SK-N-SH treated with all-trans-retinoic acid at 6 μM for 48 hours (cell line): ENCODE measurements around the gene PLD1.

Source experiments
- ATAC-seq: fragments of 200-7000 bp; cut with Tn5 transposase; 3 replicates; pipeline ENCODE4 v1.9.1; 2020; ENCODE audit warnings: mild to moderate bottlenecking, moderate library complexity
- ARNTL ChIP-seq: fragments of 450-650 bp; formaldehyde crosslinking; IDR thresholded peaks from 2 replicates; pipeline ENCODE4 v1.5.0; 2020; ENCODE audit warnings: low read depth, mild to moderate bottlenecking, moderate library complexity, borderline replicate concordance
- BACH2 ChIP-seq: fragments of 250-450 bp; sonication (Bioruptor Pico); IDR thresholded peaks from 2 replicates; pipeline ENCODE4 v1.9.0; 2021; ENCODE audit warnings: mild to moderate bottlenecking, borderline replicate concordance
- CREB5 ChIP-seq: fragments of 250-450 bp; sonication (Bioruptor Pico); IDR thresholded peaks from 2 replicates; pipeline ENCODE4 v1.5.1; 2020; ENCODE audit warnings: low read depth, mild to moderate bottlenecking, moderate library complexity
- CSDC2 ChIP-seq: fragments of 250-450 bp; sonication (Bioruptor Pico); IDR thresholded peaks from 2 replicates; pipeline ENCODE4 v1.5.0; 2020; ENCODE audit warnings: mild to moderate bottlenecking, moderate library complexity
- ESRRG ChIP-seq: fragments of 250-450 bp; sonication (Bioruptor Pico); IDR thresholded peaks from 2 replicates; pipeline ENCODE4 v1.6.1; 2021; ENCODE audit warnings: mild to moderate bottlenecking
- GLIS3 ChIP-seq: fragments of 250-450 bp; sonication (Bioruptor Pico); IDR thresholded peaks from 2 replicates; pipeline ENCODE4 v1.5.0; 2020; ENCODE audit warnings: mild to moderate bottlenecking, moderate library complexity
- ISL1 ChIP-seq: fragments of 250-450 bp; sonication (Bioruptor Pico); IDR thresholded peaks from 2 replicates; pipeline ENCODE4 v2.1.2; 2022; ENCODE audit warnings: mild to moderate bottlenecking, moderate library complexity
- OSR1 ChIP-seq: fragments of 250-450 bp; sonication (Bioruptor Pico); IDR thresholded peaks from 2 replicates; pipeline ENCODE4 v1.8.0; 2022; ENCODE audit warnings: moderate library complexity, mild to moderate bottlenecking, inconsistent platforms
- PATZ1 ChIP-seq: fragments of 250-450 bp; sonication (Bioruptor Pico); IDR thresholded peaks from 2 replicates; pipeline ENCODE4 v1.8.0; 2020; ENCODE audit warnings: mild to moderate bottlenecking, moderate library complexity, borderline replicate concordance
- PPARA ChIP-seq: fragments of 250-450 bp; sonication (Bioruptor Pico); IDR thresholded peaks from 2 replicates; pipeline ENCODE4 v1.5.0; 2020; ENCODE audit warnings: mild to moderate bottlenecking, borderline replicate concordance
- RARB ChIP-seq: fragments of 250-450 bp; sonication (Bioruptor Pico); IDR thresholded peaks from 2 replicates; pipeline ENCODE4 v1.8.0; 2021; ENCODE audit warnings: mild to moderate bottlenecking, moderate library complexity
- SNAI2 ChIP-seq: fragments of 250-450 bp; sonication (Bioruptor Pico); IDR thresholded peaks from 2 replicates; pipeline ENCODE4 v1.5.0; 2020; ENCODE audit warnings: mild to moderate bottlenecking, moderate library complexity
- TCF4 ChIP-seq: fragments of 250-450 bp; sonication (Bioruptor Pico); IDR thresholded peaks from 2 replicates; pipeline ENCODE4 v1.8.0; 2021; ENCODE audit warnings: mild to moderate bottlenecking, moderate library complexity, borderline replicate concordance
- TOX ChIP-seq: fragments of 250-450 bp; sonication (Bioruptor Pico); IDR thresholded peaks from 2 replicates; pipeline ENCODE4 v1.8.0; 2021; ENCODE audit warnings: mild to moderate bottlenecking, moderate library complexity, borderline replicate concordance
- ZC3H10 ChIP-seq: fragments of 250-450 bp; sonication (Bioruptor Pico); IDR thresholded peaks from 2 replicates; pipeline ENCODE4 v1.5.1; 2021; ENCODE audit warnings: mild to moderate bottlenecking, moderate library complexity
- ZFP3 ChIP-seq: fragments of 250-450 bp; sonication (Bioruptor Pico); IDR thresholded peaks from 2 replicates; pipeline ENCODE4 v1.5.0; 2020; ENCODE audit warnings: mild to moderate bottlenecking, moderate library complexity
- ZFP30 ChIP-seq: fragments of 450-650 bp; formaldehyde crosslinking; IDR thresholded peaks from 2 replicates; pipeline ENCODE4 v1.5.0; 2022; ENCODE audit warnings: mild to moderate bottlenecking, moderate library complexity
- ZNF565 ChIP-seq: fragments of 450-650 bp; formaldehyde crosslinking; conservative IDR thresholded peaks from 2 replicates; pipeline ENCODE4 v1.5.0; 2020; ENCODE audit warnings: low read depth, mild to moderate bottlenecking, moderate library complexity
- ZNF70 ChIP-seq: fragments of 450-650 bp; formaldehyde crosslinking; IDR thresholded peaks from 2 replicates; pipeline ENCODE4 v1.5.0; 2020; ENCODE audit warnings: mild to moderate bottlenecking, moderate library complexity
- ZNF8 ChIP-seq: fragments of 450-650 bp; formaldehyde crosslinking; IDR thresholded peaks from 2 replicates; pipeline ENCODE4 v1.5.0; 2020; ENCODE audit warnings: mild to moderate bottlenecking, moderate library complexity
- TF ChIP-seq, protein P1 (sequence below): fragments of 250-450 bp; sonication (Bioruptor Pico); IDR thresholded peaks from 2 replicates; pipeline ENCODE4 v1.5.1; 2021; ENCODE audit warnings: mild to moderate bottlenecking, moderate library complexity
- TF ChIP-seq, protein P2 (sequence below): fragments of 250-450 bp; sonication (Bioruptor Pico); IDR thresholded peaks from 2 replicates; pipeline ENCODE4 v1.8.0; 2021; ENCODE audit warnings: low read depth, mild to moderate bottlenecking, moderate library complexity, borderline replicate concordance
- TF ChIP-seq, protein P3 (sequence below): fragments of 250-450 bp; sonication (Bioruptor Pico); IDR thresholded peaks from 2 replicates; pipeline ENCODE4 v1.5.0; 2020; ENCODE audit warnings: mild to moderate bottlenecking, moderate library complexity

PLD1 gene

GRCh38 chr3:171682743-171683142 is 127.5 kb downstream of the PLD1 start:
- ATAC-seq: no peak
- TF ChIP-seq PPARA (CRISPR knock-in tag): no peak
- TF ChIP-seq ESRRG (CRISPR knock-in tag): no peak
- no peak for TF ChIP-seq SNAI2 (CRISPR knock-in tag)
- no peak for TF ChIP-seq TCF4 (CRISPR knock-in tag)
- no peak for TF ChIP-seq TOX (CRISPR knock-in tag)
- no peak for TF ChIP-seq ZFP3
- TF ChIP-seq ZNF70 (CRISPR knock-in tag): no peak
- no peak for TF ChIP-seq CREB5 (CRISPR knock-in tag)
- TF ChIP-seq, protein P1, sequence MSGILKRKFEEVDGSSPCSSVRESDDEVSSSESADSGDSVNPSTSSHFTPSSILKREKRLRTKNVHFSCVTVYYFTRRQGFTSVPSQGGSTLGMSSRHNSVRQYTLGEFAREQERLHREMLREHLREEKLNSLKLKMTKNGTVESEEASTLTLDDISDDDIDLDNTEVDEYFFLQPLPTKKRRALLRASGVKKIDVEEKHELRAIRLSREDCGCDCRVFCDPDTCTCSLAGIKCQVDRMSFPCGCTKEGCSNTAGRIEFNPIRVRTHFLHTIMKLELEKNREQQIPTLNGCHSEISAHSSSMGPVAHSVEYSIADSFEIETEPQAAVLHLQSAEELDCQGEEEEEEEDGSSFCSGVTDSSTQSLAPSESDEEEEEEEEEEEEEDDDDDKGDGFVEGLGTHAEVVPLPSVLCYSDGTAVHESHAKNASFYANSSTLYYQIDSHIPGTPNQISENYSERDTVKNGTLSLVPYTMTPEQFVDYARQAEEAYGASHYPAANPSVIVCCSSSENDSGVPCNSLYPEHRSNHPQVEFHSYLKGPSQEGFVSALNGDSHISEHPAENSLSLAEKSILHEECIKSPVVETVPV (CRISPR knock-in tag): no peak
- TF ChIP-seq BACH2 (CRISPR knock-in tag): no peak
- no peak for TF ChIP-seq ZNF565 (CRISPR knock-in tag)
- no peak for TF ChIP-seq OSR1 (CRISPR knock-in tag)
- no peak for TF ChIP-seq RARB
- no peak for TF ChIP-seq ZC3H10 (CRISPR knock-in tag)
- TF ChIP-seq CSDC2 (CRISPR knock-in tag): no peak
- TF ChIP-seq GLIS3 (CRISPR knock-in tag): no peak
- TF ChIP-seq ISL1 (CRISPR knock-in tag): no peak
- TF ChIP-seq ZNF8 (CRISPR knock-in tag): no peak
- TF ChIP-seq, protein P2, sequence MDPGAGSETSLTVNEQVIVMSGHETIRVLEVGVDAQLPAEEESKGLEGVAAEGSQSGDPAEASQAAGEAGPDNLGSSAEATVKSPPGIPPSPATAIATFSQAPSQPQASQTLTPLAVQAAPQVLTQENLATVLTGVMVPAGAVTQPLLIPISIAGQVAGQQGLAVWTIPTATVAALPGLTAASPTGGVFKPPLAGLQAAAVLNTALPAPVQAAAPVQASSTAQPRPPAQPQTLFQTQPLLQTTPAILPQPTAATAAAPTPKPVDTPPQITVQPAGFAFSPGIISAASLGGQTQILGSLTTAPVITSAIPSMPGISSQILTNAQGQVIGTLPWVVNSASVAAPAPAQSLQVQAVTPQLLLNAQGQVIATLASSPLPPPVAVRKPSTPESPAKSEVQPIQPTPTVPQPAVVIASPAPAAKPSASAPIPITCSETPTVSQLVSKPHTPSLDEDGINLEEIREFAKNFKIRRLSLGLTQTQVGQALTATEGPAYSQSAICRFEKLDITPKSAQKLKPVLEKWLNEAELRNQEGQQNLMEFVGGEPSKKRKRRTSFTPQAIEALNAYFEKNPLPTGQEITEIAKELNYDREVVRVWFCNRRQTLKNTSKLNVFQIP (CRISPR knock-in tag): no peak
- TF ChIP-seq ARNTL: no peak

- ATAC-seq: no peak
- TF ChIP-seq ESRRG (CRISPR knock-in tag): no peak
- TF ChIP-seq ZNF8 (CRISPR knock-in tag): no peak
- TF ChIP-seq GLIS3 (CRISPR knock-in tag): no peak
- TF ChIP-seq ZFP3: no peak
- no peak for TF ChIP-seq ZFP30 (CRISPR knock-in tag)
- TF ChIP-seq, protein P3, sequence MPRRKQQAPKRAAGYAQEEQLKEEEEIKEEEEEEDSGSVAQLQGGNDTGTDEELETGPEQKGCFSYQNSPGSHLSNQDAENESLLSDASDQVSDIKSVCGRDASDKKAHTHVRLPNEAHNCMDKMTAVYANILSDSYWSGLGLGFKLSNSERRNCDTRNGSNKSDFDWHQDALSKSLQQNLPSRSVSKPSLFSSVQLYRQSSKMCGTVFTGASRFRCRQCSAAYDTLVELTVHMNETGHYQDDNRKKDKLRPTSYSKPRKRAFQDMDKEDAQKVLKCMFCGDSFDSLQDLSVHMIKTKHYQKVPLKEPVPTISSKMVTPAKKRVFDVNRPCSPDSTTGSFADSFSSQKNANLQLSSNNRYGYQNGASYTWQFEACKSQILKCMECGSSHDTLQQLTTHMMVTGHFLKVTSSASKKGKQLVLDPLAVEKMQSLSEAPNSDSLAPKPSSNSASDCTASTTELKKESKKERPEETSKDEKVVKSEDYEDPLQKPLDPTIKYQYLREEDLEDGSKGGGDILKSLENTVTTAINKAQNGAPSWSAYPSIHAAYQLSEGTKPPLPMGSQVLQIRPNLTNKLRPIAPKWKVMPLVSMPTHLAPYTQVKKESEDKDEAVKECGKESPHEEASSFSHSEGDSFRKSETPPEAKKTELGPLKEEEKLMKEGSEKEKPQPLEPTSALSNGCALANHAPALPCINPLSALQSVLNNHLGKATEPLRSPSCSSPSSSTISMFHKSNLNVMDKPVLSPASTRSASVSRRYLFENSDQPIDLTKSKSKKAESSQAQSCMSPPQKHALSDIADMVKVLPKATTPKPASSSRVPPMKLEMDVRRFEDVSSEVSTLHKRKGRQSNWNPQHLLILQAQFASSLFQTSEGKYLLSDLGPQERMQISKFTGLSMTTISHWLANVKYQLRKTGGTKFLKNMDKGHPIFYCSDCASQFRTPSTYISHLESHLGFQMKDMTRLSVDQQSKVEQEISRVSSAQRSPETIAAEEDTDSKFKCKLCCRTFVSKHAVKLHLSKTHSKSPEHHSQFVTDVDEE (CRISPR knock-in tag): no peak
- TF ChIP-seq RARB: no peak
- no peak for TF ChIP-seq CREB5 (CRISPR knock-in tag)
- no peak for TF ChIP-seq ZNF70 (CRISPR knock-in tag)
- no peak for TF ChIP-seq ARNTL
- no peak for TF ChIP-seq ZNF565 (CRISPR knock-in tag)
- TF ChIP-seq PPARA (CRISPR knock-in tag): no peak
- no peak for TF ChIP-seq TCF4 (CRISPR knock-in tag)
- no peak for TF ChIP-seq PATZ1 (CRISPR knock-in tag)
Measured at GRCh38 chr3:171680726-171681411, 129.4 kb downstream of the PLD1 start.
